ENCODE results near the gene FKBP1B.
A peak's percentile ranks its signal among the peaks of the same experiment; 100 is the strongest.
"Not testable (repeated sequence)": the region's sequence is repeated elsewhere in the genome, so short reads cannot be mapped to it uniquely, and the experiment has no call there.

FKBP1B gene

DNA sequence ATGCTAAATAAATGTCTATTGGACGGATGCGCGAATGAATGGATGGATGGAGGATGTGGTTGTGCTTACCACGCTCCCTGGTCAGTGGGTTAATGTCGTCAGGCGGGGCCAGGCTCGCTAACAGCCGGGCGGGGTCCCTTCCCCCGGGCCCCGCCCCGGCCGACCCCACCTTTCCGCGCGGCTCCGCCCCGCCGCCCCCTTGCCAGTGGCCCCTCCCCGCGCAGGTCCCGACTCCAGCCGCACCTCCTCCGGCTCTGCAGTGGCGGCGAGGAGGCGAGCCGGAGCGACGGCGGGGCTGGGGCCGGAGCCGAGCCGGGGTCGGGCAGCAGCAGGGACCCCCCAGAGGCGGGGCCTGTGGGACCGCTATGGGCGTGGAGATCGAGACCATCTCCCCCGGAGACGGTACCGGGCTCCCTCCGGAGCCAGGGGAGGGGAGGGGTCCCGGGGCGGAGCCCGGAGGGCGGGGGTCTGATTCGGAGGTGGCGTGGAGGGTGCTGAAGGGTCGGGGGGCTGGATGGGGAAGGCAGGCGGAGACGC, at the start of gene FKBP1B:
Gene FKBP1B, plus strand, starts transcription at position 257 of the 537 bp plus-strand sequence. Its CDS starts 109 bp downstream, at position 366.
- peak within 1 kb of the TSS; percentile 62 for H3K4me3 ChIP-seq (ENCODE audit: low read length)
- no peaks in the 10 kb centered on the region for H3K27me3 ChIP-seq (ENCODE audit: insufficient read depth, low read length)

GRCh38 chr2:24007693-24008092, 41.8 kb upstream of the FKBP1B start:
- Histone ChIP-seq H3K36me3 (ENCODE audit: insufficient read depth, low read length) (no peaks in the 10 kb centered on the region), H2AFZ (ENCODE audit: low read depth, low read length) (no peak overlapping the region), H3K4me3 (ENCODE audit: low read length) (no peak overlapping the region), H3K27me3 (ENCODE audit: insufficient read depth, low read length) (no peaks in the 10 kb centered on the region), H3K9me3 (ENCODE audit: low read length) (peaks cover 3% of the 10 kb centered on the region), H3K4me1 (ENCODE audit: insufficient read depth, low read length) (no peaks in the 10 kb centered on the region)

More for the DNA sequence above, at the start of gene FKBP1B:
- Histone ChIP-seq H3K4me1 (ENCODE audit: insufficient read depth, low read length) (peaks cover 15% of the 10 kb centered on the region), H3K36me3 (ENCODE audit: insufficient read depth, low read length) (peaks cover 3% of the 10 kb centered on the region), H3K9me3 (ENCODE audit: low read length) (no peaks in the 10 kb centered on the region), H2AFZ (ENCODE audit: low read depth, low read length) (peak within 1 kb of the TSS; percentile 62)

DNA sequence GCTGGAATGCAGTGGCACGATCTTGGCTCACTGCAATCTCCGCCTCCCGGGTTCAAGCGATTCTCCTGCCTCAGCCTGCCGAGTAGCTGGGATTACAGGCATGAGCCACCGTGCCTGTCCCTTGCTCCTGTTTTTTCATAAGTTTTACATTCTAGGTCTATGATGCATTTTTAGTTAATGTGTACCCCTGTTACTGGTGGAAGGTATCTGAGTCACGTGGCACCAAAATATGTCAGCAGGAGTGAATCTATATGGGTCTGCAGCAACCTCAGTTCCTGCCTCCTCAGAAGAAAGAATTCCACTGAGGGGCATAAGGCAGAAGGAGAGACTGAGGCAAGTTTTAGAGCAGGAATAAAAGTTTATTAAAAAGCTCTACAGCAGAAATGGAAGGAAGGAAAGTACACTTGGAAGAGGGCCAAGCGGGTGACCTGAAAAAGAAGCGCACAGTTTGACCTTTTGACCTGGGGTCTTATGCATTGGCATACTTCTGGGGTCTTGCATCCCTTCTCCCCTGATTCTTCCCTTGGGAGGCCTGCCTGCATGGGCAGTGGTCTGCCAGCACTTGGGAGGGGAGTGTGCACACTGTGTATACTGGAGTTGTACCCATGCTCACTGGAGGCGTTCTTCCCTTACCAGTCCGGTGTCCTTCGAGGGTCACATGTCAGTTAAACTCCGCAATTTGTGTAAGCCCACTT, 40.7 kb upstream of the FKBP1B start:
- Histone ChIP-seq H3K4me3 (ENCODE audit: low read length) (no peak overlapping the region), H3K9me3 (ENCODE audit: low read length) (peaks cover 3% of the 10 kb centered on the region), H3K27me3 (ENCODE audit: insufficient read depth, low read length) (no peaks in the 10 kb centered on the region), H3K4me1 (ENCODE audit: insufficient read depth, low read length) (no peaks in the 10 kb centered on the region), H2AFZ (ENCODE audit: low read depth, low read length) (no peak overlapping the region), H3K36me3 (ENCODE audit: insufficient read depth, low read length) (no peaks in the 10 kb centered on the region)

DNA sequence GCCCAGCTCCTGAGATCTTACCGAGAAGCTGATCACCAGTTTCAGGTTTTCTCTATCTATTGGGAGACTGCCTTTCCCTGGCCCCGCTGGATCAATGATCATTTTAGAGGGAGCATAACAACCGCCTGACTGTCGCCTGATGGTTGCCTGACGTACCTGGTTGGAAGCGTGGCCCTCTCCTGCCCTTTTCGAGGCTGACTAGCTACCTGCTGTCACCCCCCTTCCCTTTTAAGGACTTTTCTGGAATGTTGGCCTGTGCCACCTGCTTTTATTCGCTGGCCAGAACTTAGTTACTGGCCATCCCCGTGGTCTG, 40.2 kb upstream of the FKBP1B start:
- Histone ChIP-seq H3K4me3 (ENCODE audit: low read length) (no peak overlapping the region), H3K27me3 (ENCODE audit: insufficient read depth, low read length) (no peaks in the 10 kb centered on the region), H3K36me3 (ENCODE audit: insufficient read depth, low read length) (no peaks in the 10 kb centered on the region), H3K9me3 (ENCODE audit: low read length) (peaks cover 3% of the 10 kb centered on the region), H2AFZ (ENCODE audit: low read depth, low read length) (no peak overlapping the region), H3K4me1 (ENCODE audit: insufficient read depth, low read length) (no peaks in the 10 kb centered on the region)

DNA sequence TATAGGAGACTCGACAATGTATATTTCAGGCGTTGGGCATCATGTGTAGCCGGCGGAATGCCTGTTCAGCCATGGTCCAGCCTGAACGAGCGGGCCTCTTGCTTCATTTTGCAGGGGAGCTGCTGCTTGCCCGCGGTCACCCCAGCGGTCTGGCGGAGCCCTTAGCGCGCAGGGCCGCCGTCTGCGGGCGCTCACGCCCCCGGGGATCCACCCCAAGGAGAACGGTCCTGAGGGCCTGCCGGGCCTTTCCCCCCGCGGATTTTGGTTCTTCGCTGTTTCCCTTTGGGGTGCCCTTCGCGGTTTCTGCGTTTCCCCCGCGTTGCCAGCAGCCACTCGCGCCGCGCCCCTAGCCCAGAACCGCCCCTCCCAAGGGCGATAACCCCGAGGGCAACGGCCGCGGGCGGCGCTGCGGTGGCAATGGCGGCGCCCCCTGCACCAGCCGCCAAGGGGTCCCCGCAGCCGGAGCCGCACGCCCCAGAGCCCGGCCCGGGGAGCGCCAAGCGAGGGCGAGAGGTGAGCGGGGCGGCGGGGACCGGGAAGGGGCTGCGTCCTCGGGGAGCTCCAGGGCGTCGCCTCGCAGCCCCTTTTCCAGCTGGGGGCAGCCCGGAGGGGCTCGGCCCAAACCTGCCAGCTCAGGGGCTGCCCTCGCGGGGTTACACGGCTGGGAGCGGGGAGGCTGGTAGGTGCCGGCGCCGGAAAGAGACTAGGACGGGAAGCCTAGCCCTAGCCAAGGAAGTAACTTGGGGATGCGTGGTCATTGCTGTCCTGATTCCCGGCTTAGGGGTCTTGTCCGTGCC, 39.7 kb upstream of the FKBP1B start, which contains the start of gene MFSD2B:
Gene MFSD2B, plus strand, starts transcription at position 406 of the 797 bp plus-strand sequence. Its CDS starts 12 bp downstream, at position 418.
- Histone ChIP-seq H2AFZ (ENCODE audit: low read depth, low read length) (no peak within 1 kb of the TSS), H3K27me3 (ENCODE audit: insufficient read depth, low read length) (no peaks in the 10 kb centered on the region), H3K4me1 (ENCODE audit: insufficient read depth, low read length) (no peaks in the 10 kb centered on the region), H3K36me3 (ENCODE audit: insufficient read depth, low read length) (no peaks in the 10 kb centered on the region), H3K4me3 (ENCODE audit: low read length) (no peak within 1 kb of the TSS), H3K9me3 (ENCODE audit: low read length) (peaks cover 3% of the 10 kb centered on the region)

- Histone ChIP-seq H3K4me1 (ENCODE audit: insufficient read depth, low read length) (peaks cover 4% of the 10 kb centered on the region), H2AFZ (ENCODE audit: low read depth, low read length) (no peak overlapping the region), H3K27me3 (ENCODE audit: insufficient read depth, low read length) (no peaks in the 10 kb centered on the region), H3K4me3 (ENCODE audit: low read length) (no peak overlapping the region), H3K9me3 (ENCODE audit: low read length) (peaks cover 3% of the 10 kb centered on the region), H3K36me3 (ENCODE audit: insufficient read depth, low read length) (no peaks in the 10 kb centered on the region)
Observed at GRCh38 chr2:24010477-24011249, 38.9 kb upstream of the FKBP1B start.

- Histone ChIP-seq H3K36me3 (ENCODE audit: insufficient read depth, low read length) (no peaks in the 10 kb centered on the region), H3K9me3 (ENCODE audit: low read length) (peaks cover 3% of the 10 kb centered on the region), H3K27me3 (ENCODE audit: insufficient read depth, low read length) (no peaks in the 10 kb centered on the region), H2AFZ (ENCODE audit: low read depth, low read length) (no peak overlapping the region), H3K4me1 (ENCODE audit: insufficient read depth, low read length) (peaks cover 9% of the 10 kb centered on the region), H3K4me3 (ENCODE audit: low read length) (no peak overlapping the region)
Observed at GRCh38 chr2:24011250-24012104, 38.1 kb upstream of the FKBP1B start.

DNA sequence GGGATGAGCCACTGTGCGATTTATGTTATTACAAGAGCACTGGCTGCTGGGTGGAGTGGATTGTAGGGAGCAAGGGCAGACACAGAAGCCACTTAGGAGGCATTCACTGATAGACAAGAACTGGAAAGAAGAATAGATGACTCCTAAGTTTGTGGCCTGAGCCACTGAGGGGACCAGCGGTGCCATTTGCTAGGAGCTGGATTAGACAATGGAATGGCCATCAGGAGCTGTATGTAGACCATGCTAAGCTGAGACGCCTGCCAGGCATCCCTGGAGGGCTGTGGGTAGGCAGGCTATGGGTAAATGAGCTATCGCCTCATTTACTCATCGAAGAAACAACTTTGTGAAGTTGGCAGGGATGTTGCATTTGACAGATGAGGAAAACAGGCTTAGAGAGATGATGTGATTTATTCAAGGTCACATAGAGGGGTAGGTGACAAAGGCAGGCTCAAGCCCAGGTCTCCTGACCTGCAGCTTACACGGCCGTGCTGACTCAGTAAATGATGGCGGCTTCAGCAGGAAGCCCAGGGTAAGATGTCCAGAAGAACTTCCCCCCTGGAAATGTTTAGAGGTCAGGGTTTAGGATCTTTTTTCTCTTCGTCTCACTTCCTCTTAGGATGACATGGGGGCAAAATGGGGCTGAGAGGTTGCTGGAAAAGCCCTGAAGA, 36.9 kb upstream of the FKBP1B start:
- H3K9me3 ChIP-seq (ENCODE audit: low read length): no peaks in the 10 kb centered on the region
- H3K27me3 ChIP-seq (ENCODE audit: insufficient read depth, low read length): no peaks in the 10 kb centered on the region
- no peaks in the 10 kb centered on the region for H3K36me3 ChIP-seq (ENCODE audit: insufficient read depth, low read length)
- peaks cover 9% of the 10 kb centered on the region for H3K4me1 ChIP-seq (ENCODE audit: insufficient read depth, low read length)
- H2AFZ ChIP-seq (ENCODE audit: low read depth, low read length): no peak overlapping the region
- H3K4me3 ChIP-seq (ENCODE audit: low read length): no peak overlapping the region

DNA sequence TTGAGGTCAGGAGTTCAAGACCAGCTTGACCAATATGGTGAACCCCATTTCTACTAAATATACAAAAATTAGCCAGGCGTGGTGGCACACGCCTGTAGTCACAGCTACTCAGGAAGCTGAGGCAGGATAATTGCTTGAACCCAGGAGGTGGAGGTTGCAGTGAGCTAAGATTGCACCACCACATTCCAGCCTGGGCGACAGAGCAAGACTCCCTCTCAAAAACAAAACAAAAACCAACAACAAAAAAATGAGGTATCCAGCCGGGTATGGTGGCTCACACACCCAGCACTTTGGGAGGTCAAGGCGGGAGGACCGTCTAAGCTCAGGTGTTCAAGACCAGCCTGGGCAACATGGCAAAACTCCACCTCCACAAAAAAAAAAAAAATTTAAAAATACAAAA, 34.6 kb upstream of the FKBP1B start:
- not testable (repeated sequence) for H3K36me3 ChIP-seq (ENCODE audit: insufficient read depth, low read length); H3K4me1 ChIP-seq (ENCODE audit: insufficient read depth, low read length); H3K4me3 ChIP-seq (ENCODE audit: low read length); H3K9me3 ChIP-seq (ENCODE audit: low read length); H2AFZ ChIP-seq (ENCODE audit: low read depth, low read length); H3K27me3 ChIP-seq (ENCODE audit: insufficient read depth, low read length)

DNA sequence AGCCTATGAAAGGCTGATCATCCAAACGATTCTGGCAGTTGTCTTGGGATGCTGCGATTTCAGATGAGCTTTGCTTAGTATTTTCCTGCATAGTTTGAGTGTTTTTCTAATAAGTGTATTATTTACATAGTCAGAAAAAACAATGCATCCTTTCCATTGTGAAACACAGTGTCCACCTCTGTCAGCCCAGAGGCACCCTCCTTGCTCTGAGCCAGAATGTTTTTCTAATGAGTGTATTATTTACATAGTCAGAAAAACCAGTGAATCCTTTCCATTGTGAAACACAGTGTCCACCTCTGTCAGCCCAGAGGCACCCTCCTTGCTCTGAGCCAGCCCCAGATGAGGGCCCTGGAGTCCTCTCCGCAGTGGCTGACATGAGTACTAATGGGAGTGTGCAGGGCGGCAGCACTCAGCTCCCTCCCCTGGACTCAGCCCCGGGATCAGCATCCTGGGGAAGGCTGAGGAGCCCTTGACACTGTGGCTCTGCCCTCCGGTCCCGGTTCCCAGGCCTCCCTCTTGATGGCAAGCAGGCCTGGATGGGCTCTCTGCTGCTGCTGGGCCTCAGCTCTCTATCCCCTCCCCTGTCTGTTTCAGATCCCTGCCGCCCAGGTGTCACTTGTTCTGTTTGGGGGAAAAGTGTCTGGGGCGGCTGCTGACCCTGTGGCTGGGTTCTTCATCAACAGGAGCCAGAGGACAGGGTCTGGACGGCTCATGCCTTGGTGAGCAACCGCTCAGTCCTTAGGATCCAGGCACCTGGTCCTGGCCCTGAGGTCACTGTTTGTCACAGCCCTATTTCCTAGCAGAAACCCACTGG, 33.8 kb upstream of the FKBP1B start:
- no peaks in the 10 kb centered on the region for H3K36me3 ChIP-seq (ENCODE audit: insufficient read depth, low read length)
- no peak overlapping the region for H3K4me3 ChIP-seq (ENCODE audit: low read length)
- no peaks in the 10 kb centered on the region for H3K27me3 ChIP-seq (ENCODE audit: insufficient read depth, low read length)
- H3K9me3 ChIP-seq (ENCODE audit: low read length): no peaks in the 10 kb centered on the region
- peaks cover 13% of the 10 kb centered on the region for H3K4me1 ChIP-seq (ENCODE audit: insufficient read depth, low read length)
- peak overlapping the region; percentile 22 for H2AFZ ChIP-seq (ENCODE audit: low read depth, low read length)

DNA sequence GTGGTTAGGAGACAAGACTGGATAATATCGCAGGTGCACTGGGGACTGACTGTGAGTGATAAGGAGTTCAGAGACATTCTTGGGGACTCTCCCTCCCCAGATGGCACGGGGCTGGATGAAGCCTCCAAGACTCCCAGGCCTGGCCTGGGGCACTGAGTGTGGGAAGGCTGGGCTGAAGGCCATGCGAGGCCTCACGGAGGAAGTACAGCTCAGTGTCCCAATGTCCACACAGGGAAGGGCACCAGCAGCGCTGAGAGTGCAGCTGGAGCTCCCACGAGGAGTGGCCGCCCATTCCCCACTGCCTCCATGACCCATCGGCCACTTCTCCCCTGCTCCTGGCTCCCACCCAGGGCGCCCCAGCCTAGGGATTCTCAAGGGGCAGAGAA, 33.2 kb upstream of the FKBP1B start:
- Histone ChIP-seq H3K4me1 (ENCODE audit: insufficient read depth, low read length) (peaks cover 13% of the 10 kb centered on the region), H3K36me3 (ENCODE audit: insufficient read depth, low read length) (no peaks in the 10 kb centered on the region), H3K27me3 (ENCODE audit: insufficient read depth, low read length) (no peaks in the 10 kb centered on the region), H3K9me3 (ENCODE audit: low read length) (no peaks in the 10 kb centered on the region), H3K4me3 (ENCODE audit: low read length) (no peak overlapping the region), H2AFZ (ENCODE audit: low read depth, low read length) (no peak overlapping the region)
